SU-DHL-6 (cell line): ENCODE data around the gene HOXD11.

Experiments
- H2AFZ ChIP-seq: fragments of 200-600 bp; sonication (generic); 2 replicates; pipeline ENCODE4 v1.6.1; 2014; ENCODE audit warnings: low read depth, mild to moderate bottlenecking, moderate library complexity, mixed read lengths, antibody characterized with exemption, low read length; ENCODE audit not compliant: severe bottlenecking
- H3F3A ChIP-seq: fragments of 200-600 bp; shearing (Covaris generic); 2 replicates; pipeline ENCODE4 v1.6.0; 2016; ENCODE audit warnings: antibody characterized with exemption, mild to moderate bottlenecking; ENCODE audit not compliant: insufficient read depth
- H3K27ac ChIP-seq: fragments of 200-600 bp; sonication (generic); 2 replicates; pipeline ENCODE4 v1.5.1; 2016; ENCODE audit warnings: low read depth, mild to moderate bottlenecking, low read length, moderate library complexity, mixed read lengths
- H3K27me3 ChIP-seq: fragments of 200-600 bp; sonication (generic), shearing (Covaris generic); 2 replicates; pipeline ENCODE4 v1.6.0; 2014; ENCODE audit warnings: mild to moderate bottlenecking, low read length
- H3K36me3 ChIP-seq: fragments of 200-600 bp; sonication (generic); 2 replicates; pipeline ENCODE4 v1.6.1; 2014; ENCODE audit warnings: mild to moderate bottlenecking, low read length, mixed read lengths
- H3K4me2 ChIP-seq: fragments of 300-600, 200-600 bp; shearing (Covaris generic), sonication (generic); 2 replicates; pipeline ENCODE4 v1.6.0; 2014; ENCODE audit warnings: low read length, low read depth, mild to moderate bottlenecking; ENCODE audit not compliant: poor library complexity, severe bottlenecking
- H3K4me3 ChIP-seq: fragments of 200-600 bp; sonication (generic); 2 replicates; pipeline ENCODE4 v1.5.1; 2014; ENCODE audit warnings: antibody characterized with exemption, low read length, mild to moderate bottlenecking, mixed read lengths; ENCODE audit not compliant: insufficient read depth, poor library complexity, severe bottlenecking
- H3K79me2 ChIP-seq: fragments of 200-600 bp; sonication (generic); 2 replicates; pipeline ENCODE4 v1.6.1; 2014; ENCODE audit warnings: mild to moderate bottlenecking, low read length, moderate library complexity; ENCODE audit not compliant: insufficient read depth
- H3K9ac ChIP-seq: fragments of 200-600 bp; sonication (generic); 2 replicates; pipeline ENCODE4 v1.7.0; 2014; ENCODE audit warnings: mild to moderate bottlenecking, low read length
- H3K9me2 ChIP-seq: fragments of 200-600 bp; sonication (generic); replicated peaks from 2 replicates; pipeline ENCODE4 v1.6.1; 2014; ENCODE audit warnings: low read length; ENCODE audit not compliant: insufficient read depth
- H3K9me3 ChIP-seq: fragments of 200-600 bp; sonication (generic); 2 replicates; pipeline ENCODE4 v1.6.1; 2014; ENCODE audit warnings: low read length, mixed read lengths; ENCODE audit not compliant: insufficient read depth
- H4K20me1 ChIP-seq: fragments of 200-600 bp; sonication (generic); 2 replicates; pipeline ENCODE4 v1.6.1; 2014; ENCODE audit warnings: low read depth, mild to moderate bottlenecking, antibody characterized with exemption, low read length, moderate library complexity, mixed read lengths
- CTCF ChIP-seq: fragments of 200-600 bp; sonication (generic); IDR thresholded peaks from one replicate; pipeline ENCODE4 v1.5.1; 2017; ENCODE audit warnings: antibody characterized with exemption, mild to moderate bottlenecking, low read length, moderate library complexity; ENCODE audit not compliant: insufficient read depth, poor library complexity, severe bottlenecking
- EZH2phosphoT487 ChIP-seq: fragments of 200-600 bp; sonication (generic), shearing (Covaris generic); conservative IDR thresholded peaks from 2 replicates; pipeline ENCODE4 v1.6.1; 2018; ENCODE audit warnings: mild to moderate bottlenecking, antibody characterized with exemption, low read length, moderate library complexity, mixed read lengths

Gene HOXD11

GRCh38 chr2:176082525-176082823 is 24.6 kb upstream of the HOXD11 start:
- H3K9ac ChIP-seq = no peak overlapping the region
- H3K4me2 ChIP-seq = no peak overlapping the region
- no peak overlapping the region for H3K27ac ChIP-seq
- no peak overlapping the region for H2AFZ ChIP-seq
- no peak overlapping the region for H3K4me3 ChIP-seq
- TF ChIP-seq CTCF (no peak), EZH2phosphoT487 (no peak)
- H3K79me2 ChIP-seq = no peaks in the 10 kb centered on the region
- H3K9me3 ChIP-seq = no peaks in the 10 kb centered on the region
- H3K36me3 ChIP-seq = no peaks in the 10 kb centered on the region
- no peaks in the 10 kb centered on the region for H3K9me2 ChIP-seq
- H3K27me3 ChIP-seq = no peaks in the 10 kb centered on the region
- H3F3A ChIP-seq = no peaks in the 10 kb centered on the region
- no peaks in the 10 kb centered on the region for H4K20me1 ChIP-seq

- Histone ChIP-seq H3K9me3 (no peaks in the 10 kb centered on the region), H3K9ac (no peak overlapping the region), H3K79me2 (no peaks in the 10 kb centered on the region), H2AFZ (no peak overlapping the region), H3K36me3 (no peaks in the 10 kb centered on the region), H3F3A (no peaks in the 10 kb centered on the region), H3K4me2 (no peak overlapping the region), H3K4me3 (no peak overlapping the region), H3K27ac (no peak overlapping the region), H4K20me1 (no peaks in the 10 kb centered on the region), H3K27me3 (no peaks in the 10 kb centered on the region), H3K9me2 (no peaks in the 10 kb centered on the region)
- no peak for TF ChIP-seq EZH2phosphoT487
- no peak for TF ChIP-seq CTCF
Measured at GRCh38 chr2:176082824-176083751, 24.0 kb upstream of the HOXD11 start.

GRCh38 chr2:176083796-176084261 is 23.3 kb upstream of the HOXD11 start, which contains the start of gene EVX2:
EVX2 (minus strand) TSS chr2:176083962; CDS start chr2:176083776, 186 bp downstream.
- Histone ChIP-seq H3K9ac (no peak within 1 kb of the TSS), H3K9me2 (no peaks in the 10 kb centered on the region), H3K27ac (no peak within 1 kb of the TSS), H3K9me3 (no peaks in the 10 kb centered on the region), H4K20me1 (no peaks in the 10 kb centered on the region), H3K27me3 (no peaks in the 10 kb centered on the region), H3F3A (no peaks in the 10 kb centered on the region), H3K4me3 (no peak within 1 kb of the TSS), H3K79me2 (no peaks in the 10 kb centered on the region), H3K36me3 (no peaks in the 10 kb centered on the region), H3K4me2 (no peak within 1 kb of the TSS), H2AFZ (no peak within 1 kb of the TSS)
- TF ChIP-seq CTCF (no peak), EZH2phosphoT487 (no peak)
